ENCODE measurements around the gene VRK3. TPM values are rescaled to one million over a fixed set of nuclear protein-coding genes. Genes with fewer than 3 reads are reported as not detected.

The VRK3 gene
- total and polyA plus RNA-seq, 11 donors = 9.9 to 33.7 (median 23.1) TPM

- no peak for ATAC-seq
- no peaks in the 10 kb centered on the region for H3K27me3 ChIP-seq
- DNase-seq = no peak
- H3K4me1 ChIP-seq = peaks cover 0 to 18% (median 6%) of the 10 kb centered on the region in 12 donors
- peaks cover 0 to 98% (median 86%) of the 10 kb centered on the region in 9 donors for H3K36me3 ChIP-seq
- intact Hi-C loops (cut with DNase I) = no loop called here
- no peaks in the 10 kb centered on the region for H3K9me3 ChIP-seq
- 96 to 100% (median 97%) methylated on average over 2 of the region's 2 CpGs for WGBS, 4 donors
- no peak overlapping the region for H3K4me3 ChIP-seq
- TF ChIP-seq CTCF (IDR thresholded peaks at IDR 0.05) = no peak
- TF ChIP-seq POLR2A (IDR thresholded peaks at IDR 0.05) = no peak
- no peak overlapping the region for H3K27ac ChIP-seq
Observed at GRCh38 chr19:50007947-50008346, 17.2 kb downstream of the VRK3 start.

- H3K36me3 ChIP-seq = peaks cover 0 to 98% (median 86%) of the 10 kb centered on the region in 9 donors
- H3K27ac ChIP-seq = no peak overlapping the region
- H3K4me3 ChIP-seq = no peak overlapping the region
- no peaks in the 10 kb centered on the region for H3K9me3 ChIP-seq
- TF ChIP-seq CTCF (IDR thresholded peaks at IDR 0.05) (no peak), POLR2A (IDR thresholded peaks at IDR 0.05) (no peak)
- H3K27me3 ChIP-seq = no peaks in the 10 kb centered on the region
- peaks cover 0 to 25% (median 6%) of the 10 kb centered on the region in 12 donors for H3K4me1 ChIP-seq
- WGBS, 4 donors = 79 to 96% (median 87%) methylated on average over 6 to 10 of the region's 10 CpGs
- intact Hi-C loops (cut with DNase I) = no loop called here
- DNase-seq = no peak
- no peak for ATAC-seq
Observed at GRCh38 chr19:50007170-50007569, 18.0 kb downstream of the VRK3 start.

GRCh38 chr19:50005428-50005827 lies 19.7 kb downstream of the VRK3 start:
- ATAC-seq (no peak), DNase-seq (no peak)
- 95 to 97% (median 96%) methylated on average over 12 of the region's 12 CpGs for WGBS, 4 donors
- TF ChIP-seq CTCF (IDR thresholded peaks at IDR 0.05) = no peak
- no peak for TF ChIP-seq POLR2A (IDR thresholded peaks at IDR 0.05)
- no peak overlapping the region for H3K4me3 ChIP-seq
- no peaks in the 10 kb centered on the region for H3K27me3 ChIP-seq
- no peak overlapping the region for H3K27ac ChIP-seq
- peaks cover 0 to 99% (median 89%) of the 10 kb centered on the region in 9 donors for H3K36me3 ChIP-seq
- H3K4me1 ChIP-seq = peaks cover 0 to 25% (median 6%) of the 10 kb centered on the region in 12 donors
- intact Hi-C loops (cut with DNase I) = no loop called here
- H3K9me3 ChIP-seq = no peaks in the 10 kb centered on the region

- Histone ChIP-seq H3K27ac (peak overlapping the region in 5 of 12 donors; percentile 23 to 78 (median 38)), H3K4me1 (peaks cover 0 to 30% (median 7%) of the 10 kb centered on the region in 12 donors), H3K4me3 (no peak overlapping the region), H3K36me3 (peaks cover 3 to 99% (median 96%) of the 10 kb centered on the region in 9 donors), H3K27me3 (no peaks in the 10 kb centered on the region), H3K9me3 (no peaks in the 10 kb centered on the region)
- ATAC-seq (peak in 3 of 4 donors; percentile 73 to 90 (median 83)), DNase-seq (peak in 1 of 5 donors; percentile 69)
- intact Hi-C loops (cut with DNase I) = no loop called here
- TF ChIP-seq CTCF (IDR thresholded peaks at IDR 0.05) = no peak
- no peak for TF ChIP-seq POLR2A (IDR thresholded peaks at IDR 0.05)
- 82 to 87% (median 84%) methylated on average over 11 of the region's 11 CpGs for WGBS, 4 donors
Observed at GRCh38 chr19:50003810-50004419, 21.3 kb downstream of the VRK3 start.
